Ovary (tissue), 9 donors: Measurements from ENCODE around the gene BBS1. TPM values are rescaled to one million over a fixed set of nuclear protein-coding genes. Genes with fewer than 3 reads are reported as not detected.

Source experiments
- DNase-seq, 5 donors: peaks; one replicate each; pipeline ENCODE4 v3.0.0-alpha.2; 2019 to 2020
- H3K27ac ChIP-seq, 2 donors: fragments of 200-600 bp; one replicate each; pipeline versions ENCODE4 v1.5.1 to v1.8.0; 2019 to 2022
- H3K27me3 ChIP-seq: fragments of 200-600 bp; one replicate; pipeline ENCODE4 v1.8.0; 2022
- H3K36me3 ChIP-seq: fragments of 200-600 bp; sonication (generic); one replicate; pipeline ENCODE4 v1.5.1; 2019
- H3K4me1 ChIP-seq: one replicate; pipeline ENCODE4 v1.8.1; 2013; ENCODE audit warnings: mild to moderate bottlenecking, moderate library complexity; ENCODE audit not compliant: insufficient read depth
- H3K4me3 ChIP-seq: fragments of 200-600 bp; sonication (generic); one replicate; pipeline ENCODE4 v1.5.1; 2017
- H3K9me3 ChIP-seq, 2 donors: fragments of 200-600 bp in 1 of 2; sonication (generic) in 1 of 2; one replicate each; pipeline versions ENCODE4 v1.5.1 to v1.8.1; 2013 to 2019; ENCODE audit warnings: mild to moderate bottlenecking in 1 of 2, moderate library complexity in 1 of 2
- EP300 ChIP-seq: sonication (generic); formaldehyde crosslinking; IDR thresholded peaks from one replicate; pipeline ENCODE4 v1.6.1; 2017; ENCODE audit warnings: antibody characterized with exemption
- POLR2A ChIP-seq: fragments of 450-650 bp; IDR thresholded peaks from one replicate; pipeline ENCODE4 v1.6.1; 2017; ENCODE audit warnings: antibody characterized with exemption, mild to moderate bottlenecking, moderate library complexity
- WGBS, 3 donors: extraction: QIAGEN DNeasy Blood & Tissue Kit in 1 of 3; methylation state at CpG; one replicate each; pipeline versions ENCODE4 v1.1.5 to v1.1.7; 2013 to 2017; 5-methylcytosine and 5-hydroxymethylcytosine counted together
- intact Hi-C, 4 donors: fragments of 100-400 bp; cut with DNase I; formaldehyde crosslinking; loops; one replicate each; pipeline versions ENCODE4 v1.11.0 to v1.15.1; 2022 to 2023
- polyA plus RNA-seq, 2 donors: library from polyadenylated mRNA; stranded (reverse); fragments of 200-250 nt in 1 of 2; fragments of 350-450 nt in 1 of 2; fragmentation: Illumina TruSeq in 1 of 2; extraction: RNeasy Lipid Tissue Mini Kit (QIAGEN cat#74804) in 1 of 2; gene quantifications; one replicate each; pipeline ENCODE4 v1.2.3, GENCODE V29; 2013 to 2014
- total RNA-seq, 7 donors: library from RNA; depleted of rRNA in 2 of 7; stranded (reverse); fragments of >200 nt in 2 of 7; fragmentation: NEBNext Ultra II Directional in 3 of 7; extraction: Animal tissue kit (Norgen Biotek cat#: 25700) in 3 of 7; gene quantifications; one replicate each; pipeline versions ENCODE4 v1.1.0 to v1.2.4, GENCODE V29; 2016 to 2023
- TF ChIP-seq, protein P1 (sequence below), 3 donors: fragments of 450-650 bp in 2 of 3; fragments of 200-600 bp in 1 of 3; IDR thresholded peaks; one replicate each; pipeline versions ENCODE4 v1.5.1 to v1.8.0; 2016 to 2022; ENCODE audit warnings: antibody characterized with exemption in 3 of 3, mild to moderate bottlenecking in 1 of 3
- donor health status: DM: no; HTN: no; CAD: no; lungs with moderate emphysema.
- donor health status: DM: no; HTN: no; CAD: no.
- donor health status: Bipolar disorder and iron deficiency.
- donor health status: DM: yes; HTN: yes; CAD: no.
- donor health status: DM: no; HTN: no; CAD: no.
- donor health status: DM: yes; HTN: yes; CAD: no.

The BBS1 gene
- total and polyA plus RNA-seq, 9 donors = 33.8 to 78.3 (median 67.2) TPM

DNA sequence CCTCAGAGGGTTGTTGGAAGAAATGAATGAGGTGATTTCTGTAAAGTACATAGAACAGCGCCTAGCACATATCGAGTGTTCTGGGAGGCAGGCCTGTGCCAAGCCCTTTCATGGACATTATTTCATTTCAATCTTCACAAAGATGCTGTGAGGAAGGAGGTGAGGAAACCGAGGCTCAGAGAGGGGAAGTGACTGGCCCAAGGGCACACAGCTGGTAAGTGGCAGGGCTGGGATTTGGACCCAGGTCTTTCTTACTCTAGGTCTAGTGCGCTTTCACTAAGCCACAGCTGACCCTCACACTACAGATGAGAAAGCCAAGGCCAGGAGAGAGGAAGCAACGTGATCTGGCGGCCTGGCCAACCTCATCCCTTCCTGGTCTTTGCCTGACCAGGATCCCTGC lies 41.7 kb upstream of the BBS1 start:
- Histone ChIP-seq H3K4me3 (no peak overlapping the region), H3K27ac (no peak overlapping the region), H3K27me3 (no peaks in the 10 kb centered on the region), H3K9me3 (no peaks in the 10 kb centered on the region), H3K4me1 (no peaks in the 10 kb centered on the region), H3K36me3 (no peaks in the 10 kb centered on the region)
- no peak for DNase-seq
- TF ChIP-seq EP300 = no peak
- TF ChIP-seq, protein P1, sequence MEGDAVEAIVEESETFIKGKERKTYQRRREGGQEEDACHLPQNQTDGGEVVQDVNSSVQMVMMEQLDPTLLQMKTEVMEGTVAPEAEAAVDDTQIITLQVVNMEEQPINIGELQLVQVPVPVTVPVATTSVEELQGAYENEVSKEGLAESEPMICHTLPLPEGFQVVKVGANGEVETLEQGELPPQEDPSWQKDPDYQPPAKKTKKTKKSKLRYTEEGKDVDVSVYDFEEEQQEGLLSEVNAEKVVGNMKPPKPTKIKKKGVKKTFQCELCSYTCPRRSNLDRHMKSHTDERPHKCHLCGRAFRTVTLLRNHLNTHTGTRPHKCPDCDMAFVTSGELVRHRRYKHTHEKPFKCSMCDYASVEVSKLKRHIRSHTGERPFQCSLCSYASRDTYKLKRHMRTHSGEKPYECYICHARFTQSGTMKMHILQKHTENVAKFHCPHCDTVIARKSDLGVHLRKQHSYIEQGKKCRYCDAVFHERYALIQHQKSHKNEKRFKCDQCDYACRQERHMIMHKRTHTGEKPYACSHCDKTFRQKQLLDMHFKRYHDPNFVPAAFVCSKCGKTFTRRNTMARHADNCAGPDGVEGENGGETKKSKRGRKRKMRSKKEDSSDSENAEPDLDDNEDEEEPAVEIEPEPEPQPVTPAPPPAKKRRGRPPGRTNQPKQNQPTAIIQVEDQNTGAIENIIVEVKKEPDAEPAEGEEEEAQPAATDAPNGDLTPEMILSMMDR (IDR thresholded peaks at IDR 0.05) = no peak
- TF ChIP-seq POLR2A = no peak
- WGBS, 3 donors = 69 to 82% (median 79%) methylated on average over 6 of the region's 6 CpGs
- intact Hi-C loops = no loop called here

DNA sequence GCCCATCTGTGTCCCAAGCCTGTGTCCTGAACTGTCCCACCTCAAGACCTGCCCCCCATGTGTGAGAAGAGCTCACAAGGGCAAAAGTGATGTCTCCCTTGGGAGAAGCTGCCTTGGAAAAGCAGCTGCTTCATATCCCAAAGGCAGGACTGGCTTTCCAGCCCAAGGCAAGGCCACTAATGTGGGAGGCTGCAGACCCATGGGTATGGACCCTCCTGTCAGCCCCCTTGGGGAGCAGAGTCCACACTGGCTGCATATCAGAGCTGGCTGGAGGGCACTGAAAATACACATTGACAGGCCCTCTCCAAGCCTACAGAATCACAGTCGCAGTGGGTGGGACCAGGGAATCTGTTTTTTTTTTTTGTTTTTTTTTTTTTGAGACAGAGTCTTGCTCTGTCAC lies 41.0 kb upstream of the BBS1 start:
- Histone ChIP-seq H3K36me3 (no peaks in the 10 kb centered on the region), H3K9me3 (no peaks in the 10 kb centered on the region), H3K27me3 (no peaks in the 10 kb centered on the region), H3K4me3 (no peak overlapping the region), H3K4me1 (no peaks in the 10 kb centered on the region), H3K27ac (no peak overlapping the region)
- intact Hi-C loops = no loop called here
- 84 to 95% (median 92%) methylated on average over 1 of the region's 1 CpG for WGBS, 3 donors
- TF ChIP-seq, protein P1 (IDR thresholded peaks at IDR 0.05) = no peak
- TF ChIP-seq POLR2A = no peak
- TF ChIP-seq EP300 = no peak
- DNase-seq = no peak

DNA sequence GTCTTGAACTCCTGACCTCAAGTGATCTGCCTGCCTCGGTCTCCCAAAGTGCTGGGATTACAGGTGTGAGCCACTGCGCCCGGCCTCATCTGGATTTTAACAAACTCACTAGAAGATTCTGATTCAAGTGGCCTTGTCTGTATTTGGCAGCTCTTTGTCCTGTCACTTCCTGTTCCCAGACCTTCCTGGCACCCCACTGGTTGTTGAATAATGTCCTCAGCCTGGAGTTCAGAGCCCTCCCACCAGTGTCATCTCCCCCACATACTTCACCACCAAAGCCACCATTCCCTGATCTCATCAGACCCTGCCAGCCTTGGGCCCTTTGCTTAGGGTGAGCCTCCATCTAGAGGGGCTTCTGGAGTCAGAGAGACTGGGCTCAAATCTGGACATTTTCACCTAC lies 40.4 kb upstream of the BBS1 start:
- H3K36me3 ChIP-seq = no peaks in the 10 kb centered on the region
- WGBS, 3 donors = 79 to 93% (median 92%) methylated on average over 3 of the region's 3 CpGs
- no peak for DNase-seq
- H3K9me3 ChIP-seq = no peaks in the 10 kb centered on the region
- H3K4me3 ChIP-seq = no peak overlapping the region
- no peaks in the 10 kb centered on the region for H3K4me1 ChIP-seq
- no peaks in the 10 kb centered on the region for H3K27me3 ChIP-seq
- intact Hi-C loops = loop anchor here in 1 of 4 donors (10.0 kb wide), 1 partner anchor 205 kb away; the partner anchor contains the start of gene RBM4B
- H3K27ac ChIP-seq = no peak overlapping the region
- TF ChIP-seq POLR2A = no peak
- TF ChIP-seq EP300 = no peak
- TF ChIP-seq, protein P1 (IDR thresholded peaks at IDR 0.05) = no peak

DNA sequence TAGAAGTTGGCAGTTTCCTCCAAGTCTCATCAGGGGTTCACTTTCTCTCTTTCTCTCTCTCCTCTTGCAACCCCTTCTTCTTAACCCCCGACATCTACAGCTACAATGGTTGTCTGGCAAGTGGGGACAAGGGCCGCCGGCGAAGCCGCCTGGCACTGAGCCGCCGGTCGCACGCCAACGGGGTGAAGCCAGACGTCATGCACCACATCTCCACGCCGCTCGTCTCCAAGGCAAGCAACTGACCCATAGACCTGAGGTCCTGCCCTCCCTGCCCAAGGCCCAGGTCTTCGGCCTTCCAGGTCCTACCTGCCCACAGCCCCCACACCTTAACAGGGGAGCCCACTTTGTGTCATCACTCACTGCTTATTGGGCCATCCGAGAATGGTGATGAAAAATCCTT lies 39.3 kb upstream of the BBS1 start:
- H3K27ac ChIP-seq = no peak overlapping the region
- intact Hi-C loops = loop anchor here in 1 of 4 donors (10.0 kb wide), 1 partner anchor 204 kb away; the partner anchor contains the start of gene RBM4B
- no peak for DNase-seq
- WGBS, 3 donors = 91 to 95% (median 92%) methylated on average over 16 of the region's 16 CpGs
- H3K4me1 ChIP-seq = no peaks in the 10 kb centered on the region
- H3K9me3 ChIP-seq = no peaks in the 10 kb centered on the region
- no peaks in the 10 kb centered on the region for H3K27me3 ChIP-seq
- H3K36me3 ChIP-seq = no peaks in the 10 kb centered on the region
- no peak overlapping the region for H3K4me3 ChIP-seq
- TF ChIP-seq, protein P1 (IDR thresholded peaks at IDR 0.05) = no peak
- TF ChIP-seq EP300 (no peak), POLR2A (no peak)
